ENCODE measurements around the gene FGD4. TPM values are rescaled to one million over a fixed set of nuclear protein-coding genes. Genes with fewer than 3 reads are reported as not detected.

Gene FGD4
- total and polyA plus RNA-seq, 2 donors (not counting 3 experiments of a cell fraction or from before 2014, with no cell fraction given): 6.6 to 44.7 TPM

DNA sequence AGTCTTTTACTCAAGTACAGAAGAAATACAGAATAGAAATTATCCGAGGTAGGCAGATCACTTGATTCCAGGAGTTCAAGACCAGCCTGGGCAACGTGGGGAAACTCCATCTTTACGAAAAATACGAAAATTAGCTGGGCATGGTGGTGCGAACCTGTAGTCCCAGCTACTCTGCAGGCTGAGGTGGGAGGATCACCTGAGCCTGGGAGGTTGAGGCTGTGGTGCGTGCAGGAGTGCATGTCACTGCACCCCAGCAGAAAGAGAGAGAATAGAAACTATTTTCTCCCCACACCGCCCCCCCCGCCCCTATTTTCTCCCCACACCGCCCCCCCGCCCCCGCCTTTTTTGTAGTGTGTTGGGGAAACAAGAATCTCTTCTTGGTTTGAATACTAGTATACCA lies 281.9 kb downstream of the FGD4 start:
- no peak overlapping the region for H2AFZ ChIP-seq (ENCODE audit: low read depth, low read length)
- no peak for TF ChIP-seq JUN (IDR thresholded peaks at IDR 0.05; ENCODE audit: borderline replicate concordance, insufficient read depth, insufficient read length, low read depth)
- TF ChIP-seq POLR2AphosphoS5 (IDR thresholded peaks at IDR 0.05; ENCODE audit: insufficient read depth, low read depth, low read length): no peak
- TF ChIP-seq, protein P1, sequence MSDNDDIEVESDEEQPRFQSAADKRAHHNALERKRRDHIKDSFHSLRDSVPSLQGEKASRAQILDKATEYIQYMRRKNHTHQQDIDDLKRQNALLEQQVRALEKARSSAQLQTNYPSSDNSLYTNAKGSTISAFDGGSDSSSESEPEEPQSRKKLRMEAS (IDR thresholded peaks at IDR 0.05; ENCODE audit: insufficient read depth, insufficient read length): no peak
- no peak for TF ChIP-seq GATA2 (IDR thresholded peaks at IDR 0.05; ENCODE audit: insufficient read depth, insufficient read length, low read depth, low read length)
- no peak for TF ChIP-seq FOS (IDR thresholded peaks at IDR 0.05; ENCODE audit: borderline replicate concordance, insufficient read depth, low read length)
- no peaks in the 10 kb centered on the region for H3K27me3 ChIP-seq (ENCODE audit: control insufficient read depth in 2 of 2, insufficient read depth in 2 of 2, low read length in 2 of 2)
- H3K4me2 ChIP-seq (ENCODE audit: insufficient read depth, low read length): peak overlapping the region; percentile 73
- H3K36me3 ChIP-seq (ENCODE audit: control insufficient read depth in 2 of 2, extremely low read depth in 1 of 2, insufficient read depth in 2 of 2, low read length in 2 of 2): no peaks in the 10 kb centered on the region
- peaks cover 11% of the 10 kb centered on the region for H3K4me1 ChIP-seq (ENCODE audit: control insufficient read depth, extremely low read depth, insufficient read depth, low read length)
- ChIA-PET CTCF (interaction anchor here (1.2 kb wide), 1 partner anchor 9 kb away, joined by 3 read pairs; no protein-coding TSS in a partner anchor), POLR2A (no interaction called here)
- BruUV-seq (replicated peaks): no TSS peak
- intact Hi-C loops (cut with micrococcal nuclease) (loop anchor here (2.0 kb wide), 1 partner anchor 74 kb away; the partner anchor contains the start of gene YARS2), dilution Hi-C loops (cut with MboI; ENCODE audit: extremely low pct_ligation_motif_present, low sequenced_read_pairs) (no loop called here)
- FAIRE-seq: no peak
- H3K27ac ChIP-seq (ENCODE audit: insufficient read depth, low read depth, low read length): no peak overlapping the region
- no peak overlapping the region for H3K9ac ChIP-seq (replicated peaks; ENCODE audit: extremely low read depth, insufficient read depth, low read length)
- no peaks in the 10 kb centered on the region for H3K9me1 ChIP-seq (replicated peaks; ENCODE audit: control insufficient read depth, extremely low read depth, insufficient read depth, low read length)
- no peak overlapping the region for H3K4me3 ChIP-seq (replicated peaks in 1 of 3; ENCODE audit: insufficient read depth in 1 of 3, low read depth in 1 of 3, low read length in 3 of 3)
- H4K20me1 ChIP-seq (replicated peaks; ENCODE audit: control insufficient read depth, extremely low read depth, insufficient read depth, low read length): no peaks in the 10 kb centered on the region
- H3K9me3 ChIP-seq (replicated peaks; ENCODE audit: control insufficient read depth, insufficient read depth, low read length): no peaks in the 10 kb centered on the region
- no peak for DNase-seq (ENCODE audit: low read depth, low spot score)
- H3K79me2 ChIP-seq (ENCODE audit: control insufficient read depth, insufficient read depth, low read length): peaks cover 62% of the 10 kb centered on the region

DNA sequence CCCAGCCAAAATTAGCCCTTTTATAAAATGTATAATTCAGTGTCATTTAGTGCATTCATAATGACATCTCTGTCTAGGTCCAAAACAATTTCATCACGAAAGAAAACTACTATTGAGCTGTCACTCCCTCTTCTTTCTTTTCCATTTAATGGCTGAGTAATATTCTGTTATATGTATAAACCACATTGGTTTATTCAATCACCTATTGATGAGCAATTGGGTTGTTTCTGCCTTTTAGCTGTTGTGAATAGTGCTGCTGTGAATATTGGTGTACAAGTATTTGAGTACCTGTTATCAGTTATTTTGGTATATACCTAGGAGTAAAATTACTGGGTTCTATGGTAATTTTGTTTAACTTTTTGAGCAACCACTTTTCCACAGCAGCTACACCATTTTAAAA lies 287.0 kb downstream of the FGD4 start:
- H2AFZ ChIP-seq (ENCODE audit: low read depth, low read length): no peak overlapping the region
- no peaks in the 10 kb centered on the region for H3K27me3 ChIP-seq (ENCODE audit: control insufficient read depth in 2 of 2, insufficient read depth in 2 of 2, low read length in 2 of 2)
- peaks cover 93% of the 10 kb centered on the region for H3K79me2 ChIP-seq (ENCODE audit: control insufficient read depth, insufficient read depth, low read length)
- intact Hi-C loops (cut with micrococcal nuclease) (no loop called here), dilution Hi-C loops (cut with MboI; ENCODE audit: extremely low pct_ligation_motif_present, low sequenced_read_pairs) (no loop called here)
- H4K20me1 ChIP-seq (replicated peaks; ENCODE audit: control insufficient read depth, extremely low read depth, insufficient read depth, low read length): peaks cover 9% of the 10 kb centered on the region
- DNase-seq (ENCODE audit: low read depth, low spot score) (no peak), FAIRE-seq (no peak)
- peaks cover 0 to 2% of the 10 kb centered on the region in 2 experiments for H3K36me3 ChIP-seq (ENCODE audit: control insufficient read depth in 2 of 2, extremely low read depth in 1 of 2, insufficient read depth in 2 of 2, low read length in 2 of 2)
- H3K9me1 ChIP-seq (replicated peaks; ENCODE audit: control insufficient read depth, extremely low read depth, insufficient read depth, low read length): no peaks in the 10 kb centered on the region
- H3K9me3 ChIP-seq (replicated peaks; ENCODE audit: control insufficient read depth, insufficient read depth, low read length): no peaks in the 10 kb centered on the region
- CTCF ChIA-PET: no interaction called here
- no peak overlapping the region for H3K27ac ChIP-seq (ENCODE audit: insufficient read depth, low read depth, low read length)
- POLR2A ChIA-PET: no interaction called here
- no peak overlapping the region for H3K4me3 ChIP-seq (replicated peaks in 1 of 3; ENCODE audit: insufficient read depth in 1 of 3, low read depth in 1 of 3, low read length in 3 of 3)
- H3K4me1 ChIP-seq (ENCODE audit: control insufficient read depth, extremely low read depth, insufficient read depth, low read length): no peaks in the 10 kb centered on the region
- TF ChIP-seq POLR2AphosphoS5 (IDR thresholded peaks at IDR 0.05; ENCODE audit: insufficient read depth, low read depth, low read length) (no peak), MYC (IDR thresholded peaks at IDR 0.05; ENCODE audit: low read depth, low read length) (no peak), POLR2A (IDR thresholded peaks at IDR 0.05; ENCODE audit: low read depth, low read length) (no peak)
- H3K4me2 ChIP-seq (ENCODE audit: insufficient read depth, low read length): no peak overlapping the region
- no peak overlapping the region for H3K9ac ChIP-seq (replicated peaks; ENCODE audit: extremely low read depth, insufficient read depth, low read length)
- BruUV-seq (replicated peaks): no TSS peak

Data from endothelial cell of umbilical vein (primary cell).